H1 (cell line): ENCODE measurements around the gene IP6K3.

ENCODE experiments used
- JUN ChIP-seq: IDR thresholded peaks from 2 replicates; pipeline ENCODE4 v1.6.1; 2011; ENCODE audit warnings: low read depth, mild to moderate bottlenecking, improper control_type of control experiment, low read length
- KDM1A ChIP-seq: fragments of 200-600, 300-600 bp; sonication (generic); IDR thresholded peaks from 2 replicates; pipeline ENCODE4 v1.7.1; 2016; ENCODE audit warnings: mild to moderate bottlenecking, low read length, borderline replicate concordance
- SP1 ChIP-seq: IDR thresholded peaks from 2 replicates; pipeline ENCODE4 v1.6.1; 2011; ENCODE audit warnings: low read depth, low read length
- TF ChIP-seq, protein P1 (sequence below), 3 experiments: IDR thresholded peaks; 1 replicate in 2 of 3; 2 replicates in 1 of 3; pipeline versions ENCODE4 v1.5.1 to v1.6.1; 2011; ENCODE audit warnings: low read length in 3 of 3, mild to moderate bottlenecking in 3 of 3, inconsistent platforms in 2 of 3, low read depth in 1 of 3, moderate library complexity in 1 of 3; ENCODE audit not compliant: insufficient read depth in 1 of 3; ENCODE audit errors: control extremely low read depth in 1 of 3

GRCh38 chr6:33732385-33732784, 14.3 kb downstream of the IP6K3 start:
- TF ChIP-seq KDM1A (no peak), JUN (no peak), SP1 (no peak)
- TF ChIP-seq, protein P1, sequence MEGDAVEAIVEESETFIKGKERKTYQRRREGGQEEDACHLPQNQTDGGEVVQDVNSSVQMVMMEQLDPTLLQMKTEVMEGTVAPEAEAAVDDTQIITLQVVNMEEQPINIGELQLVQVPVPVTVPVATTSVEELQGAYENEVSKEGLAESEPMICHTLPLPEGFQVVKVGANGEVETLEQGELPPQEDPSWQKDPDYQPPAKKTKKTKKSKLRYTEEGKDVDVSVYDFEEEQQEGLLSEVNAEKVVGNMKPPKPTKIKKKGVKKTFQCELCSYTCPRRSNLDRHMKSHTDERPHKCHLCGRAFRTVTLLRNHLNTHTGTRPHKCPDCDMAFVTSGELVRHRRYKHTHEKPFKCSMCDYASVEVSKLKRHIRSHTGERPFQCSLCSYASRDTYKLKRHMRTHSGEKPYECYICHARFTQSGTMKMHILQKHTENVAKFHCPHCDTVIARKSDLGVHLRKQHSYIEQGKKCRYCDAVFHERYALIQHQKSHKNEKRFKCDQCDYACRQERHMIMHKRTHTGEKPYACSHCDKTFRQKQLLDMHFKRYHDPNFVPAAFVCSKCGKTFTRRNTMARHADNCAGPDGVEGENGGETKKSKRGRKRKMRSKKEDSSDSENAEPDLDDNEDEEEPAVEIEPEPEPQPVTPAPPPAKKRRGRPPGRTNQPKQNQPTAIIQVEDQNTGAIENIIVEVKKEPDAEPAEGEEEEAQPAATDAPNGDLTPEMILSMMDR (IDR thresholded peaks at IDR 0.05; ENCODE audit: control extremely low read depth in 1 of 3, insufficient read depth in 1 of 3, low read depth in 1 of 3, low read length in 3 of 3) = no peak
